GM18526 (cell line): Measurements from ENCODE around the gene MYLK4.

Experiments used
- POLR2A ChIP-seq: IDR thresholded peaks from 3 replicates; pipeline ENCODE4 v1.6.1; 2011; ENCODE audit not compliant: insufficient read length; ENCODE audit errors: extremely low read depth

The MYLK4 gene

DNA sequence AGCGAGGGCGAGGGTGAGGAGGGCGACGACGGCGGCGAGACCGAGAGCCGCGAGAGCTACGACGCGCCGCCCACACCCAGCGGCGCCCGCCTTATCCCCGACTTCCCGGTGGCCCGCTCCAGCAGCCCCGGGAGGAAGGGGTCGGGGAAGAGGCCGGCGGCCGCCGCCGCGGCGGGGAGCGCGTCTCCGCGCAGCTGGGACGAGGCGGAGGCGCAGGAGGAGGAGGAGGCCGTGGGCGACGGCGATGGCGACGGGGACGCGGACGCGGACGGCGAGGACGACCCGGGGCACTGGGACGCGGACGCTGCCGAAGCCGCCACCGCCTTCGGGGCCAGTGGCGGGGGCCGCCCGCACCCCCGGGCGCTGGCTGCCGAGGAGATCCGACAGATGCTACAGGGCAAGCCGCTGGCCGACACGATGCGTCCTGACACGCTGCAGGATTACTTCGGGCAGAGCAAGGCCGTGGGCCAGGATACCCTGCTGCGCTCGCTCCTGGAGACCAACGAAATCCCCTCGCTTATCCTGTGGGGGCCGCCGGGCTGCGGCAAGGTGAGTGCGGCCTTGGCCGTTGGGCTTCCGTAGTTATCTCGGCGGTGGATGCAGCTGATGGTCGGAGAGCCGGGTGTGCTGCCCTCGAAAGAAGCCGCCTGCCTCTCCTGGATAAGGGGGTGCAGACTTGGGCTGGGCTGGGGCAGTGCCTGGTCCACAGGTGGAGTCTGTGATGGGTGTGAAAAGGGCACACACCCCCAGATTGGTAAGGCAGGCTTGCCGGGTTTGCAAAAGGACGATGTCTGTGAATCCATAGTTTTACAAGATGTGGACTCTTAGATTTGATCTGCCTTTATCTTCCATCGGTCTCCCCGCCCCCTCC, 15.4 kb upstream of the MYLK4 start:
- no peak for TF ChIP-seq POLR2A

DNA sequence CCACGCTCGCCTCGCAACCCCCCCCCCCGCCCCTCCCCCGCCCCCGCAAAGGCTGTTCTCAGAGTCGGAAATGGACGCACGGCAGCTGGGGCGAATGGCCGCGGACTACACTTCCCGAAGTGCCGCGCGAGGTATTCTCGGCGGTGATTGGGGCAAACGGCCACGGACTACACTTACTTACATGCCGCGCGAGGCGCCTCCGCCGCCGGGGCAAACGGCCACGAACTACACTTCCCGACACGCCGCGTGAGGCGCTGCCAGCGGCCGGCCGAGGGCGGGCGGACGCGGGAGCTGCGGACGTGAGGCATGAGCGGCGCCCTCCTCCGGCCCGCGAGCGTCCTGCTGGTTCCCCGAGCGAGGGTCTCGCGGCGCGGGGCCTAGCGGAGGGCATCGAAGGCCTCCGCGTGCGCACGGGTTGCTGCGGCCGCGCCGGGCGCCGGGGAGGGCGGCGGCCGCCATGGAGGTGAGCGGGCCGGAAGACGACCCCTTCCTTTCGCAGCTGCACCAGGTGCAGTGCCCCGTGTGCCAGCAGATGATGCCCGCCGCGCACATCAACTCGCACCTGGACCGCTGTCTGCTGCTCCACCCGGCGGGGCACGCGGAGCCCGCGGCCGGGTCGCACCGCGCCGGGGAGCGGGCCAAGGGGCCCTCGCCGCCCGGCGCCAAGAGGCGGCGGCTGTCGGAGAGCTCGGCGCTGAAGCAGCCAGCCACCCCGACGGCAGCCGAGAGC, 14.6 kb upstream of the MYLK4 start, which contains the start of gene WRNIP1:
Gene WRNIP1, plus strand, starts transcription at position 228 of the 730 bp plus-strand sequence. Its CDS starts 230 bp downstream, at position 458.
- peak; percentile 52 for TF ChIP-seq POLR2A

DNA sequence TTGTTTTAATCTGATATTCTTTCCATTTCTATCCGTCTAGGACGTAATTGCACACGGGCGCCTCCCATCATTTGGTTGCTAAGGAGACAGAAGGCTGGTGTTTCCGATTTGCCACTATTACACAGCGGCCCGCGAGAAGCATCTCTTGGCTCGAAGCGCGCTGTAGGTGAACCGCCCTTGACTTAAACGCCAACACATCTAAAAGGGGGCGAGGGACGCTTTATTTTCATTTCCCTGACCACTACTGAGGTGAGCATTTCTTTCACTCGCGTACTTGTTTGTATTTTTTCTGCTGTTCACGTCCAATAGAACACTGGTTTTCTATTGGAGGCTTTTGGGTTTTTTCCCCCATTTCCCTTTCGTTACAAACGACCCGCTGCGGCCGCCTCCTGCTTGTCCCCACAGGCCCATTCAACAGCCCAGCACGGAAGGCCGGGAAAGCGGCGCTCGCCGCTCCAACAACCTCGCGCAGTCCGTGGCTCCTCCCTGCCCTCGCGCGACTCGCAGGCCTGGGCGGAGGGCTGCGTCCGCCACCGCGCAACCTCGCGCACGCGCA, 14.0 kb upstream of the MYLK4 start:
- TF ChIP-seq POLR2A = peak; percentile 84

DNA sequence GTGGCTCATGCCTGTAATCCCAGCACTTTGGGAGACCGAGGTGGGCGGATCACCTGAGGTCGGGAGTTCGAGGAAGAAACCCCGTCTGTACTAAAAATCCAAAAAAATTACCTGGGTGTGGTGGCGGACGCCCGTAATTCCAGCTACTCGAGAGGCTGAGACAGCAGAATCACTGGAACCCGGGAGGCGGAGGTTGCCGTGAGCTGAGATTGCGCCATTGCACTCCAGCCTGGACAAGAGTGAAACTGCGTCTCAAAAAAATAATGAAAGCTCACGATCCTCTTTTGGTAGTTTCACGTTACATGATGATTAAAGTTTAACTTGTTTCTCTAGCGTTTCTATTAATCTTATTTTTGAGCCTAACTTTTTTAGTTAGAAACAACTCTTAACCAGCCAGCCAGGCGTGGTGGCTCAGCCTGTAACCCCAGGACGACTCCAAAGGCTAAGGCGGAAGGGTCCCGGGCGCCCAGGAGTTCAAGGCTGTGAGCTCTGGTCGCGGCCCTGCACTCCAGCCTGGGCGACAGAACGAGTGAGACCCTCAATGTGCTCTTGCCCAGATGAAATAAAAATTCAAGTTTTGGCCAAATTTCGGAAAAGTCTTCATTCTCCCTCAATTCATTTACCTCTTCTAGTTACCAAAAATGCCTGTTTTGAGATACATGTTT, 13.3 kb upstream of the MYLK4 start:
- TF ChIP-seq POLR2A = no peak

DNA sequence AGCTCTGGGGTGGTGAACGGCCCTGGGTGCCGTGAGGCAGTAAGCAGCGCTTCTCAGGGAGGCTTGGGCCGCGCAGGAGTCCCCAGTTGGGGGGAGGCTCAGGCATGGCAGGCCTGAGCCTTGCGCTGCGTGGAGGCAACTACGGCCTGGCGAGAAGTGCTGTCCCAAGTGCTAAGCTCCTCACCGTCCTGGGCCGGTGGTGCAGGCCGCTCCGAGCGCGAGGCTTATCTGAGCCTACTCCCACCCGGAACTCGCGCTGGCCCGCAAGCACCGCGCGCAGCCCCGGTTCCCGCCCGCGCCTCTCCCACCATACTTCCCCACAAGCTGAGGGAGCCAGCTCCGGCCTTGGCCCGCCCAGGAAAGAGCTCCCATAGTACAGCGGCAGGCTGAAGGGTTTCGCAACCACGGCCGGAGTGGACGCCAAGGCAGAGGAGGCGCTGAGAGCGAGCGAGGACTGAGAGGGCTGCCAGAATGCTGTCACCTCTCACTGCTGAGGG, 12.7 kb upstream of the MYLK4 start:
- no peak for TF ChIP-seq POLR2A

DNA sequence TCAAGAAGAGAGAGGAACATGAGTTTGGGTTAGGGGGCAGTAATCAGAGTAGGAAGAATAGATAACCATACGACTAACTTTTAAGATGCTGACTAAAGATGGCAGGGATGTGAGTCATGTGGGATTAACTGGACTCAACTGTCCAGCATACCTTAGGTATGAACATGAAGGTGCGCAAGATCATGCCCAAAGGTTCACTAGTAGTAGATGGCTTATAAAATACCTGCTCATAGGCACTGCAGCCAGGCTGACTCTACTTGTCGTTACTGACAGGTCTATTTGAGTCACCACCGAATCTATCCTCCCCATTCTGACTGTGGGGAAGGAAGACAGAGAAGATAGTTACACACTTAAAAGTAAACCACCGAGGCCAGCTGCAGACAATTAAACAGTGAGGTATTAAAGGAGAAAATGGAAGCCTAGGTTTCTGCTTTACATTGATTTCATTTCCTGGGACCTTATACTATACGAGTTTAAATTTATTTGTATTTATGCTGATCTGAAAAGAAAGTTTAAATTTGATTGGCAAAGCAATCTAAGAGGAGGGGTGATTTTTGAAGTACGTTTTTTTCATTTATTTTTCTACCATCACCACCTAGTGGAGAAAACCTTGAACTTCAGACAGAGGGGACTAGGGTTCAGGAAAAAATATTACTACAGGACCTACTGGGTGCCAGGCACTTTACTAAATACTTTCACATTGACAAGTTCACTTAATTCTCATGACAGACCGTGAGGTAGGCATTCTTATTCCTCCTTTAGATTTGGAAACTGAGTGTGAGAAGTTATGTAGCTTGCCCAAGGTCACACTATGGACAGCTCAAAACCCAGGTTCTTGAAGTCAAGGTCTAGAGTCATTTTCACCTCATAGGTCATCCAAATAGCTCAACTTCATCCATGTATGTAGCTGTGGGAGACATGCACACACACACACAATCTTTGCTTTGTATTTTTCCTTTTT, 10.4 kb upstream of the MYLK4 start:
- TF ChIP-seq POLR2A = no peak

DNA sequence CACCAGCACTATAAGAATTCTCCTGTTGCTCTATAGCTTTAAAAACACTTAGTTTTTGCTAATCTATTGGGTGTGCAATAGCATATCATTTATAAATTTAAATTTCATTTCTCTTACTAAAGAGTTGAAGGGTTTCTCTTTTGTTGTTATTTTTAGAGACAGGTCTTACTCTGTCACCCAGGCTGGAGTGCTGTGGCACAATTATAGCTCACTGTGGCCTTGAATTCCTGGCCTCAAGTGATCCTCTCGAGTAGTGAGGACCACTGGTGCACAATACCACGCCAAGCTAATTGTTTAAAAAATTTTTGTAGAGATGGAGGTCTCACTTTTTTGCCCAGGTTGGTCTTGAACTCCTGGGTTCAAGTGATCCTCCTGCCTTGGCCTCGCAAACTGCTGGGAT, 8.3 kb upstream of the MYLK4 start:
- no peak for TF ChIP-seq POLR2A

DNA sequence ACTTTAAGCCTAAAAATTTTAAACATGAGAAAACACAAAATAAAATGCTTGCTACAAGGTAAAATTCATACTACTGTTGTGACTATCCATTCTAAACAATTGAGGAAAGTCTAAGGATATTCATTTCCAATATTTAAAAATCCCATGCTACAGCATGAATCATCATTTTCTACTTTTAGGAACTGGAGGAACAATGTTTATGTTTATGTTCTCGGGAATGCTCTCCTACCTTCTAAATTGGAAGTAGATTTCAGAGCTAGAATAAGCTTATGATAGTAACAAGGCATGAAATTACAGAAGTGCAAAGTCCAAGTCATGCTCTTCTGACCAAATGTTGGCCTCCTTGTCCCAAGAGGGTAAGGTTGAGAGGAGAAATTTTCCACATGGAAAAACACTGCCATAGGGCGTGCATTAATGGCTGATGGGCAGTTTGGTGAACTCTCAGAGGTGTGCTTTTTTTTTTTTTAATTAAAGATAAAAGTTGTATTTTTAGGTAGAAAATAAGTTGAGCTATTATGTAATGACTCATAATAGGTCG, 6.0 kb upstream of the MYLK4 start:
- TF ChIP-seq POLR2A = no peak

DNA sequence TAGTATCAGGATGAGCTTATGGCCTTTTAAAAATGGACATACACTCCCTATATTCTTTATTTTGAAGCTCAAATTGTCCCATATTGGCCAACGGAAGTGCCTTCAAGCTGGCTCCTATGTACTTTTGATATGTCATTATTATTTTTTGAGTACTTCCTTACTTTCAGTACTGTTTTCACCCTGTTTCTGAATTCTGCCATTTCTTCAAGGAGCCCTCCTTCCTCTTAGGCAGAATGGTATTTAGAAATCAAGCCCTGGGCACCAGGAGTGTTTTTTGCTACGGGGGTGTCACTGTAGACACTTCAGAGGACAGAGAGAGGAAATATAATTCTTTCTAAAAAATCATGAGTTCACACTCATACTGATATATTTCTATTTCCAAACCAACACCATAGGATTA, 5.5 kb upstream of the MYLK4 start:
- TF ChIP-seq POLR2A = no peak

DNA sequence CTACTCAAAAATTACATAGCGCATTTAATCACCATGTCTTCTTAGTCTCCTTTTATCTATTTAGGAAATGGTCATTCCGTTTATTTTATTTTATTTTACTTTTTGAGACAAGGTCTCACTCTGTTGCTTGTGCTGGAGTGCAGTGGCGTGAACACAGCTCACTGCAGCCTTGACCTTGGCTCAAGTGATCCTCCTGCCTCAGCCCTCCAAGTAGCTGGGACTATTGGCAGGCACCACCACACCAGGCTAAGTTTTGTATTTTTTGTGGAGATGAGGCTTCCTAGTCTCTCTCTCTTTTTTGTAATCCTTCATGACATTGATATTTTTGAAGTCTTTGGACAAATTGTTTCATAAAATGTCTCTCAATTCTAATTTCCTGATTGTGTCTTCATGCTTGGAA, 4.7 kb upstream of the MYLK4 start:
- TF ChIP-seq POLR2A = no peak

DNA sequence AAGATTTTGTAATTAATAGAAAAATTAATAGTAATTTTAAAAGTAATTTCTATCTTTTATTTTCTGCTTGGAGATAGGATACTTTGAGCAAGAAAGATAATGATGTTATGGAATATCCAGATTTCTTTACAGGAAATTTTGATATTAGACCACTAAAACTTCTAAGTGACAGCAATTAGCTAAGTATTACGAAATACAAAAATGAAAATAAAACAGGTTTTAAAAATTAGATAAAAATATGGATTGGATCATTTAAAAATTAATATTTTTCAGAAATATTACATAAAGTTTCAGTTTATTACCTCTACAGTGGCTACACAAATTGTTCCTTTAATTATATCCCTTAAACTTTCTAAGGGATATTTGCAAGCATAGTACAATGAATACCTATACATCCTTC, 4.2 kb upstream of the MYLK4 start:
- no peak for TF ChIP-seq POLR2A

DNA sequence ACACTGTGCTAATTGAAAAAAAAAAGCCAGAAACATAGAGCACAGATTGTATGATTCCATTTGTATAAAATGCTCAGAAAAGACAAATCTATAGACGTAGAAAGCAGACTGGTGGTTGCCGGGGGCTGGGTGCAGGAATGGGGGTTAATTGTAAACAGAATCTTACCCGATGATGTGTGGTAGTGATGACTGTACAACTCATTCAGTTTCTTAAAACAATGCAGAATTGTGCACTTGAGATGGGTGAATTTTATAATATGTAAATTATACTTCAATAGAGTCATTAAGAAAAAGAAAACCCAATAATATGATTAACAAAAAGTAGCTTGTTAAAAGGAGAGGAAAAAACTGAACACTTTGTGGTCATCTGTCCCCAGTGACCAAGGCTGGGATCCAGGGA, 3.7 kb upstream of the MYLK4 start:
- no peak for TF ChIP-seq POLR2A

DNA sequence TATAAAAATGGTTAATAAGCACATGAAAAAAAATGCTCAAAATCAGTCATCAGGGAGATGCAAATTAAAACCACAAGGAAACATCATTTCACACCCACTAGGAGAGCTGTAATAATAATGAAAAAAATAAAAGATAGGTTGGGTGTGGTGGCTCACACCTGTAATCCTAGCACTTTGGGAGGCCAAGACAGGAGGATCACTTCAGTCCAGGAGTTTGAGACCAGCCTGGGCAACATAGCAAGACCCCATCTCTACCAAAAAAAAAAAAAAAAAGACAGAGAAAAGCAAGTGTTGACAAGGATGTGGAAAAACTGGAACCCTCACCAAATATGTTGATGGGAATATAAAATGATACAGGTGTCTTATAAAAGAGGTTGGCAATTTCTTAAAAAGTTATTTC, 3.0 kb upstream of the MYLK4 start:
- TF ChIP-seq POLR2A = no peak

DNA sequence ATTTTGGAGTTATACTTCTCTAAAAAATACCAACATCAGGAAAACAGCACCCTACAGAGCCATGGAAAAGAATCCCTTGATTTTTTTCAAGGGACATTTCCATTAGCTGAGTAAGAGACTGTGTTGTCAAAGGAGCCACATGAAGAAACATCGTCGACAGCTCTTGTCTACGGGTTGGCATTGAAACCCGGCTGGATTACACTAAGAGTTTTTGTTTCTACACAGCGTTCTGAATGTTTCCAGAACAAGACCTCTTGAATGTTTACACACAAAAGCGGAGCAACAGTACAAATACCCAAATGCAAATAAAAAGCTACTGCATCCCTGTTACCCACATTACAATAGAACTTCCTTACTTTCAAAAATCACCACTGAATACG, 2.4 kb upstream of the MYLK4 start:
- no peak for TF ChIP-seq POLR2A
